Calu3 (cell line): Measurements from ENCODE around the gene NPBWR2. TPM values are rescaled to one million over a fixed set of nuclear protein-coding genes. Genes with fewer than 3 reads are reported as not detected.

Experiments used
- BruUV-seq: library from RNA; stranded (reverse); fragments of 400-500 nt; replicated peaks from 2 replicates; lab custom pipeline; 2021; lab: Mats Ljungman, UMichigan
- CTCF ChIA-PET: fragments of 300-600 bp; sonication (Branson Sonifier 250); formaldehyde crosslinking; loops from one replicate; lab custom pipeline; 2022; ENCODE audit warnings: antibody characterized with exemption; lab: Charles Lee
- DNase-seq: peaks from one replicate; pipeline ENCODE4 v3.0.0; 2022
- H3K27ac Mint-ChIP-seq: one replicate; pipeline ENCODE4 v1.8.0; 2022; ENCODE audit warnings: mixed read lengths; ENCODE audit not compliant: unreplicated experiment
- H3K27me3 Mint-ChIP-seq: one replicate; pipeline ENCODE4 v1.8.0; 2022; ENCODE audit warnings: mixed read lengths; ENCODE audit not compliant: unreplicated experiment
- H3K36me3 Mint-ChIP-seq: one replicate; pipeline ENCODE4 v1.8.0; 2022; ENCODE audit warnings: mild to moderate bottlenecking, moderate library complexity, mixed read lengths; ENCODE audit not compliant: insufficient read depth, unreplicated experiment
- H3K4me1 Mint-ChIP-seq: one replicate; pipeline ENCODE4 v1.8.0; 2022; ENCODE audit warnings: mild to moderate bottlenecking, low read depth, mixed read lengths; ENCODE audit not compliant: unreplicated experiment
- H3K4me3 Mint-ChIP-seq: one replicate; pipeline ENCODE4 v1.8.0; 2022; ENCODE audit warnings: mild to moderate bottlenecking, low read depth, moderate library complexity, mixed read lengths; ENCODE audit not compliant: unreplicated experiment
- H3K9me3 Mint-ChIP-seq: one replicate; pipeline ENCODE4 v1.8.0; 2022; ENCODE audit warnings: low read depth, mixed read lengths; ENCODE audit not compliant: unreplicated experiment
- intact Hi-C: fragments of 100-400 bp; cut with micrococcal nuclease; formaldehyde crosslinking; loops from one replicate; pipeline ENCODE4 v1.10.0; 2022; ENCODE audit not compliant: unreplicated experiment
- total RNA-seq: library from RNA; stranded (reverse); gene quantifications from 2 replicates; pipeline ENCODE4 v1.2.3, GENCODE V29; 2022
- TF ChIP-seq, protein P1 (sequence below): fragments of 200-600 bp; IDR thresholded peaks from one replicate; pipeline ENCODE4 v1.8.0; 2022; ENCODE audit warnings: antibody characterized with exemption; ENCODE audit not compliant: unreplicated experiment

The NPBWR2 gene
- total RNA-seq, 1 experiment from 2014 or later = not detected

DNA sequence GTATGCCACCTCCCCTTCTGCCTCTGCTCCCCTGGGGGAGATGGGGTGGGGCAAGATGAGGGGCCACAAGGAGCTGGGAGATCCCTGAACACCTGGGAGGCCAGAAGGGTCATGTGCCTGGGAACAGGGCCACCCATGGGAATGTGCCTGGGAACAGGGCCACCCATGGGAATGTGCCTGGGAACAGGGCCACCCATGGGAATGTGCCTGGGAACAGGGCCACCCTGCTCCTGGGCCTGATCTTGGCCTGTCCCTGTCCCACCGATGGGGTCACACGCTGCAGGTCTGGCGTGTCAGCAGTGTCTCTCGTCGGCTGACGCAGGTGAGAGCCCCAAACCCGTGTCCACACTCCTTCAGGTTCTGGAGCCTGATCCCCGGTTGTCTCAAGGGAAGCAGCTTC, 32.4 kb downstream of the NPBWR2 start:
- H3K4me3 Mint-ChIP-seq = no peak overlapping the region
- H3K27me3 Mint-ChIP-seq = no peaks in the 10 kb centered on the region
- TF ChIP-seq, protein P1, sequence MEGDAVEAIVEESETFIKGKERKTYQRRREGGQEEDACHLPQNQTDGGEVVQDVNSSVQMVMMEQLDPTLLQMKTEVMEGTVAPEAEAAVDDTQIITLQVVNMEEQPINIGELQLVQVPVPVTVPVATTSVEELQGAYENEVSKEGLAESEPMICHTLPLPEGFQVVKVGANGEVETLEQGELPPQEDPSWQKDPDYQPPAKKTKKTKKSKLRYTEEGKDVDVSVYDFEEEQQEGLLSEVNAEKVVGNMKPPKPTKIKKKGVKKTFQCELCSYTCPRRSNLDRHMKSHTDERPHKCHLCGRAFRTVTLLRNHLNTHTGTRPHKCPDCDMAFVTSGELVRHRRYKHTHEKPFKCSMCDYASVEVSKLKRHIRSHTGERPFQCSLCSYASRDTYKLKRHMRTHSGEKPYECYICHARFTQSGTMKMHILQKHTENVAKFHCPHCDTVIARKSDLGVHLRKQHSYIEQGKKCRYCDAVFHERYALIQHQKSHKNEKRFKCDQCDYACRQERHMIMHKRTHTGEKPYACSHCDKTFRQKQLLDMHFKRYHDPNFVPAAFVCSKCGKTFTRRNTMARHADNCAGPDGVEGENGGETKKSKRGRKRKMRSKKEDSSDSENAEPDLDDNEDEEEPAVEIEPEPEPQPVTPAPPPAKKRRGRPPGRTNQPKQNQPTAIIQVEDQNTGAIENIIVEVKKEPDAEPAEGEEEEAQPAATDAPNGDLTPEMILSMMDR = no peak
- BruUV-seq = no TSS peak
- H3K4me1 Mint-ChIP-seq = peaks cover 16% of the 10 kb centered on the region
- H3K36me3 Mint-ChIP-seq = peaks cover 27% of the 10 kb centered on the region
- H3K27ac Mint-ChIP-seq = no peak overlapping the region
- CTCF ChIA-PET = interaction anchor here (0.6 to 0.8 kb wide), 3 partner anchors 20 to 1719 kb away, joined by 3 to 4 read pairs (median 3); no protein-coding TSS in a partner anchor
- intact Hi-C loops = no loop called here
- DNase-seq = no peak
- H3K9me3 Mint-ChIP-seq = no peaks in the 10 kb centered on the region

DNA sequence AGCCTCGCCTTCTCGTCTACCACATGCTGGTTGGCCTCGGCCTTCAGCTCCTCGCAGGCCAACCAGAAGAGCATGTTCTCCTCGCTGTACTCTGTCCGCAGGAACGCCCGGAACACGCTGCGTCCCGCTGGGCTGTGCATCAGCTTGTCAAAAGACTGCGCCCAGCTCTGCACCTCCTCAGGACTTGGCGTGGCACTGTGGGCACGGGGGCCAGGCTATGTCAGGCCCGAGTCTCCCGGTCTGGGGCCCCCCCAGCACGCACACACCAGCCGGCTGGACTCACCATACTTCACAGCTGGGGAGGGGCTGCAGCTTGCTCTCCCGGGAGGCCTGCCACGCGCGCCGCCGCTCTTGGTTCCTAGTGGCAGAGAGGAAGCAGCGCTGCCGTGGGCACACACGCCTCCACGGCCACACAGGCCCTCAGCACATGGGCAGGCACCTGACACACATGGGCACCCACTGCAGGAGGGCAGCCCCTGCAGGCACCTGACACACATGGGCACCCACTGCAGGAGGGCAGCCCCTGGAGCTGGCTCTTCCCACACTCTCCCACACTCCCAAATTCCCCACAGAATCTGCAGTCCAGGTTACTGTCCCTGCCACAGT, 33.1 kb downstream of the NPBWR2 start:
- peaks cover 16% of the 10 kb centered on the region for H3K4me1 Mint-ChIP-seq
- BruUV-seq = no TSS peak
- intact Hi-C loops = no loop called here
- no peaks in the 10 kb centered on the region for H3K27me3 Mint-ChIP-seq
- no peak overlapping the region for H3K27ac Mint-ChIP-seq
- H3K36me3 Mint-ChIP-seq = peaks cover 25% of the 10 kb centered on the region
- H3K4me3 Mint-ChIP-seq = no peak overlapping the region
- TF ChIP-seq, protein P1 = no peak
- DNase-seq = no peak
- no peaks in the 10 kb centered on the region for H3K9me3 Mint-ChIP-seq
- CTCF ChIA-PET = interaction anchor here (0.6 to 1.9 kb wide), 4 partner anchors 9 to 100 kb away, joined by 3 to 5 read pairs (median 4); no protein-coding TSS in a partner anchor

DNA sequence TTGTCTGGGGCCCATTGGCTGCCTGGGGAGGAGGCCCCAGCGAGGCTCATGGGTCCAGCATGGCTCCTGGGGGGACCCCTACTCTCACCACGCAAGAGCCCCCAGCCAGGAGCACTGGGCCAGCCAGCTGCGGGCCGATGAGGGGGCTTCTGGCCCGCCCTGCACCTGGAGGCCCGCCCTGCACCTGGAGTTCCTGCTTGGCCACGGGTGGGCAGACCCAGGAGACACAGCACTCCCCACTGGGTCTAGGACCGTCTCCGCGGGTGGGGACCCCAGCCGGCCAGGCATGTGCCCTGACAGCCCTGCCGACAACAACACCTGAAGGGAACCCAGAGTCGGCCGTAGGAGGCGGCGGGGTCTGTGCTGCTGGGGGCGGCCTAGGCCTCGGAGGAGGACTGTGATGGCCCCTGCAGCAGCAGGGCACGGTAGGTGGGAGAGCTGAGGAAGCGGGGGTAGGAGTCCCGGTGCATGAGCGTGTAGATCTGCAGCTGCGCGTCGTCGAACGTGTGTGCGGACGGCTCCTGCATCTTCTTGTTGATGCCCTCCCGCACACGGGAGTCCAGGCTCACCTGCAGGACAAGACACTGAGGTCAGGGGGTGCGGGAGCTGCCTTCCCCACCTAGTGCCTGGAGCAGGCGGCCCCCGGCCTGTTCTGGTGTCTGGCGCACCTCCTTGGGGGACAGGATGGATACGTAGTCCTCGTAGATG, 33.7 kb downstream of the NPBWR2 start:
- intact Hi-C loops = no loop called here
- BruUV-seq = no TSS peak
- Mint-ChIP-seq H3K27ac (no peak overlapping the region), H3K4me1 (peaks cover 9% of the 10 kb centered on the region), H3K36me3 (peaks cover 19% of the 10 kb centered on the region), H3K4me3 (no peak overlapping the region), H3K9me3 (no peaks in the 10 kb centered on the region), H3K27me3 (no peaks in the 10 kb centered on the region)
- TF ChIP-seq, protein P1 = no peak
- DNase-seq = no peak
- CTCF ChIA-PET = interaction anchor here (0.6 to 1.9 kb wide), 3 partner anchors 10 to 100 kb away, joined by 3 to 5 read pairs (median 3); no protein-coding TSS in a partner anchor

DNA sequence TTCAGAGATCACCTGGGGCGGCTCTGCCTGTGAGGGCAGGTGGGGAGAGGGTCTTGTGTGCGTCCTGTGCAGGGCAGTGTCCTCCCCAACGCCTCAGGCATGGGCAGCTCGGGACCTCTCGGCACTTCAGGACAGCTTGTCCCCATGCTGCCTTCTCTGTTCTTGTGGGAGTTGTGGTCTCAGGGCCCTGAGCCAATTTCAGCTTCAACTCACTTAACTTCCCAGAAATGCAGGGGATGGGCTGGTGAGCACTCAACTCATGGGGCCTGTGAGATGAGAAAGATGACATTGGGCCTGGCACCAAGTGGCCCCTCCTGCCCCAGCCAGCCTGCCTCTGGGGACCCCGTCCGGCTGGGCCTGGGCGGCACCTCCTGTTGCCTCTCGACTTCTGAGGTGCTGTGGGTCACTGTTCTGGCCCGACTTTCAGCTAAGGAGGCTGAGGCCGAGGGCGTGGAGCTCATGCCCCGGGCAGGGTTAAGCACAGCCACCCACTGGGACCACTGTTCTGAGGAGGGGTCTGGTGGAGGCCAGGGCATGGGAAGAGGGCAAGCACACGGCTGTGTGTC, 34.8 kb downstream of the NPBWR2 start:
- CTCF ChIA-PET = interaction anchor here (1.9 kb wide), 1 partner anchor 11 kb away, joined by 5 read pairs; no protein-coding TSS in a partner anchor
- no peak overlapping the region for H3K4me3 Mint-ChIP-seq
- no TSS peak for BruUV-seq
- TF ChIP-seq, protein P1 = no peak
- H3K27me3 Mint-ChIP-seq = no peaks in the 10 kb centered on the region
- peak overlapping the region; percentile 12 for H3K27ac Mint-ChIP-seq
- DNase-seq = no peak
- intact Hi-C loops = no loop called here
- no peaks in the 10 kb centered on the region for H3K4me1 Mint-ChIP-seq
- no peaks in the 10 kb centered on the region for H3K9me3 Mint-ChIP-seq
- H3K36me3 Mint-ChIP-seq = peaks cover 19% of the 10 kb centered on the region
